Kidney (tissue), 14 donors: ENCODE measurements around the gene WDR7. TPM values are rescaled to one million over a fixed set of nuclear protein-coding genes. Genes with fewer than 3 reads are reported as not detected.

Source experiments
- DNase-seq, 5 donors: peaks; one replicate each; pipeline ENCODE4 v3.0.0-alpha.2; 2013 to 2020
- FAIRE-seq: peaks from 2 replicates; lab custom pipeline; 2012; peaks lifted over from hg19 to GRCh38; lab: Jason Lieb, UNC
- H3K27ac ChIP-seq, 2 donors: one replicate each; pipeline ENCODE4 v1.7.0; 2013; ENCODE audit warnings: low read depth in 2 of 2, low read length in 2 of 2, inconsistent platforms in 1 of 2
- H3K27me3 ChIP-seq: one replicate; pipeline ENCODE4 v1.7.1; 2013; ENCODE audit warnings: low read length, inconsistent platforms; ENCODE audit not compliant: control insufficient read depth, insufficient read depth
- H3K36me3 ChIP-seq, 3 donors: one replicate each; pipeline versions ENCODE4 v1.7.0 to v1.7.1; 2013; ENCODE audit warnings: low read length in 3 of 3, control low read depth in 1 of 3, inconsistent platforms in 1 of 3; ENCODE audit not compliant: insufficient read depth in 3 of 3, control insufficient read depth in 2 of 3
- H3K4me1 ChIP-seq, 3 donors: one replicate each; pipeline versions ENCODE4 v1.7.0 to v1.7.1; 2013; ENCODE audit warnings: low read length in 3 of 3, inconsistent platforms in 1 of 3, low read depth in 1 of 3; ENCODE audit not compliant: control insufficient read depth in 2 of 3, insufficient read depth in 2 of 3
- H3K4me3 ChIP-seq, 3 donors: one replicate each; pipeline versions ENCODE4 v1.7.0 to v1.8.1; 2013; ENCODE audit warnings: low read length in 3 of 3, control low read depth in 1 of 3, inconsistent platforms in 1 of 3
- H3K9ac ChIP-seq, 3 donors: one replicate each; pipeline versions ENCODE4 v1.7.0 to v1.7.1; 2013; ENCODE audit warnings: low read length in 3 of 3, control low read depth in 1 of 3, inconsistent platforms in 1 of 3
- H3K9me3 ChIP-seq, 3 donors: one replicate each; pipeline versions ENCODE4 v1.7.0 to v1.7.1; 2013; ENCODE audit warnings: low read length in 3 of 3, control low read depth in 1 of 3, inconsistent platforms in 1 of 3; ENCODE audit not compliant: control insufficient read depth in 2 of 3, insufficient read depth in 1 of 3
- CTCF ChIP-seq: IDR thresholded peaks from 3 replicates; pipeline ENCODE4 v1.5.1; 2012; ENCODE audit warnings: mild to moderate bottlenecking, moderate library complexity, borderline replicate concordance; ENCODE audit not compliant: insufficient read depth; ENCODE audit errors: extremely low read depth
- intact Hi-C: fragments of 100-400 bp; cut with DNase I; formaldehyde crosslinking; loops from one replicate; pipeline ENCODE4 v1.11.1; 2022
- polyA plus RNA-seq: library from polyadenylated mRNA; stranded (reverse); fragments of 350-450 nt; fragmentation: Illumina TruSeq; extraction: RNeasy Lipid Tissue Mini Kit (QIAGEN cat#74804); gene quantifications from one replicate; pipeline ENCODE4 v1.2.3, GENCODE V29; 2014; ENCODE audit warnings: low read depth, low replicate concordance; ENCODE audit not compliant: insufficient read depth
- total RNA-seq: library from RNA; stranded (reverse); fragmentation: NEBNext Ultra II Directional; extraction: Animal tissue kit (Norgen Biotek cat#: 25700); gene quantifications from one replicate; pipeline ENCODE4 v1.2.1, GENCODE V29; 2021
- donor health status: control.
- donor health status: control.
- donor health status: control.
- donor health status: control.
- donor health status: control.
- donor health status: DM: yes; HTN: yes; CAD: no.
- donor health status: Normal renal cell carcinoma (clear cell type).

Gene WDR7
- total and polyA plus RNA-seq, 2 donors from 2014 or later: 7.3 to 34.4 TPM

GRCh38 chr18:57084331-57085271, 433.4 kb downstream of the WDR7 start:
- Histone ChIP-seq H3K36me3 (no peaks in the 10 kb centered on the region), H3K27me3 (no peaks in the 10 kb centered on the region), H3K27ac (no peak overlapping the region), H3K9me3 (peaks cover 0 to 5% (median 0%) of the 10 kb centered on the region in 3 donors), H3K4me1 (no peaks in the 10 kb centered on the region), H3K4me3 (no peak overlapping the region), H3K9ac (no peak overlapping the region)
- DNase-seq (no peak), FAIRE-seq (no peak)
- intact Hi-C loops: no loop called here
- TF ChIP-seq CTCF: no peak

- H3K27ac ChIP-seq: no peak overlapping the region
- no peaks in the 10 kb centered on the region for H3K36me3 ChIP-seq
- no peak for DNase-seq
- intact Hi-C loops: no loop called here
- H3K9ac ChIP-seq: no peak overlapping the region
- no peak for FAIRE-seq
- TF ChIP-seq CTCF: no peak
- no peaks in the 10 kb centered on the region for H3K4me1 ChIP-seq
- no peak overlapping the region for H3K4me3 ChIP-seq
- no peaks in the 10 kb centered on the region for H3K27me3 ChIP-seq
- H3K9me3 ChIP-seq: no peaks in the 10 kb centered on the region
These were observed 434.2 kb downstream of the WDR7 start for GRCh38 chr18:57085371-57085770.

- Histone ChIP-seq H3K4me3 (no peak overlapping the region), H3K9ac (no peak overlapping the region), H3K36me3 (no peaks in the 10 kb centered on the region), H3K4me1 (no peaks in the 10 kb centered on the region), H3K9me3 (no peaks in the 10 kb centered on the region), H3K27ac (no peak overlapping the region), H3K27me3 (no peaks in the 10 kb centered on the region)
- TF ChIP-seq CTCF: no peak
- DNase-seq (no peak), FAIRE-seq (no peak)
- intact Hi-C loops: no loop called here
These were observed 435.0 kb downstream of the WDR7 start for GRCh38 chr18:57086163-57086562.

Other genes starting within 250 kb of the WDR7 start
- 54.0 TPM for gene TXNL1, start 12.8 kb upstream of the WDR7 start, total RNA-seq
- gene TXNL1, start 12.8 kb upstream of the WDR7 start, polyA plus RNA-seq: 91.1 TPM